ES-I3 (cell line): ENCODE measurements around the gene TYW1.
"Not testable (repeated sequence)": the region's sequence is repeated elsewhere in the genome, so short reads cannot be mapped to it uniquely, and the experiment has no call there.

Source experiments
- H3K36me3 ChIP-seq: 2 replicates; pipeline ENCODE4 v1.6.1; 2013; ENCODE audit warnings: mild to moderate bottlenecking, low read length, control low read depth, moderate library complexity; ENCODE audit not compliant: insufficient read depth
- H3K4me1 ChIP-seq: 2 replicates; pipeline ENCODE4 v1.6.1; 2013; ENCODE audit warnings: mild to moderate bottlenecking, control low read depth, low read length; ENCODE audit not compliant: insufficient read depth
- H3K9ac ChIP-seq: 2 replicates; pipeline ENCODE4 v1.6.1; 2013; ENCODE audit warnings: low read depth, mild to moderate bottlenecking, low read length, moderate library complexity
- H3K9me3 ChIP-seq: 2 replicates; pipeline ENCODE4 v1.6.1; 2013; ENCODE audit warnings: mild to moderate bottlenecking, low read length, moderate library complexity; ENCODE audit not compliant: control insufficient read depth, insufficient read depth

TYW1 gene

GRCh38 chr7:67049908-67050307 is 53.3 kb downstream of the TYW1 start:
- not testable (repeated sequence) for H3K4me1 ChIP-seq, H3K36me3 ChIP-seq, H3K9me3 ChIP-seq, H3K9ac ChIP-seq

DNA sequence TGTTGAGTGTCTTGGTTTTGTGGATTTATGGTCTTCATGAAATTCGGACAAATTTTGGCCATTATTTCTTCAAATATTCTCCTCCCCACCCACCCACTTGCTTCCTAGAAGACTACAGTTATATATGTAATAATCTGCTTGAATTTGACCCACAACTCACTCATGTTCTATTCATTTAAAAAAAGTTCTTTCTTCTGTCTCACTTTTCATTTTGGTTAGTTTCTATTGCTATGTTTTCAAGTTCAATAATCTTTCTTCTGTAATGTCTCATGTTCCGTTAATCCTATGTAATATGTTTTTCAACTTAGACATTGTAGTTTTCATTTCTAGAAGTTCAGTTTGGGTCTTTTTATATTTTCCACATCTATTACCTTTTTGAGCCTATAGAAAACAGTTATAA is 55.5 kb downstream of the TYW1 start:
- H3K9ac ChIP-seq, H3K36me3 ChIP-seq, H3K4me1 ChIP-seq: not testable (repeated sequence)

DNA sequence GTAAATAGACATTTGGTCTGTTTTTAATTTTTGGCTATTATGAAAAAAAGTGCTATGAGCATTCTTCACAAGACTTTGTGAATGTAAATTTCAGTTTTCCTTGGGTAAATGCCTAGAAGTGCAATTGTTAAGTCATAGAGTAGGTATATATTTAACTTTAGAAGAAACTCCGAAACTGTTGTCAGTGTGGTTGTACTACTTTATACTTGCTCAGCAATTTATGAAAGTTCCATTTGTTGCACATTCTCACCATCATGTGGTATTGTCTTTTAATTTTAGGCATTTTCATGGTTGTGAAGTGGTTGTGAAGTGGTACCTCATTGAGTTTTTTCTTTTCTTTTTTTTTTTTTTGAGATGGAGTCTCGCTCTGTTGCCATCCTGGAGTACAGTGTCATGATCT is 60.0 kb downstream of the TYW1 start:
- no peaks in the 10 kb centered on the region for H3K36me3 ChIP-seq
- H3K4me1 ChIP-seq: no peaks in the 10 kb centered on the region

More for the DNA sequence above, 55.5 kb downstream of the TYW1 start:
- H3K9me3 ChIP-seq: not testable (repeated sequence)

GRCh38 chr7:67061321-67061720 is 64.7 kb downstream of the TYW1 start:
- not testable (repeated sequence) for H3K36me3 ChIP-seq, H3K4me1 ChIP-seq, H3K9ac ChIP-seq, H3K9me3 ChIP-seq

More for the DNA sequence above, 60.0 kb downstream of the TYW1 start:
- no peaks in the 10 kb centered on the region for H3K9me3 ChIP-seq
- no peak overlapping the region for H3K9ac ChIP-seq

- not testable (repeated sequence) for H3K9me3 ChIP-seq, H3K9ac ChIP-seq, H3K4me1 ChIP-seq, H3K36me3 ChIP-seq
Measured at GRCh38 chr7:67062802-67063201, 66.2 kb downstream of the TYW1 start.

- H3K36me3 ChIP-seq, H3K9ac ChIP-seq, H3K9me3 ChIP-seq, H3K4me1 ChIP-seq: not testable (repeated sequence)
Measured at GRCh38 chr7:67066950-67067622, 70.5 kb downstream of the TYW1 start.

DNA sequence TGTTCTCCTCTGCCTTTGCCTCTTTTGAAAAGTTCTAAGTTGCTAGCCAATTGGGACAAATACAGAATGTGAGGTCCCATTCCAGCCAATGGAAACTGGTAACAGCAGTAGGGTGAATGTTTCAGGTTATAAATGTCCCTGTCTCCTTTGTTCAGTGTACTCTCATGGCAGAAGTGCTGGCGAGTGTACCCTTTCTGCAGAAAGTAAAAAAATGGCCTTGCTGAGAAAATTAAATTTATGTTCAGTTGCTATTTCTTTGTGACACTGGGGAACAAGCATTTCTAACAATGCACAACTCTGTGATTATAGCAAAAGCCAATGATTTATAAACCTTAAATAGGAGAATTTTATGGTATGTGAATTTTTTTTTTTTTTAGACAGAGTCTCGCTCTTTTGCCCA is 79.5 kb downstream of the TYW1 start:
- not testable (repeated sequence) for H3K9ac ChIP-seq, H3K36me3 ChIP-seq, H3K4me1 ChIP-seq
- H3K9me3 ChIP-seq: peaks cover 16% of the 10 kb centered on the region; the same call in 1 of the 2 replicates

DNA sequence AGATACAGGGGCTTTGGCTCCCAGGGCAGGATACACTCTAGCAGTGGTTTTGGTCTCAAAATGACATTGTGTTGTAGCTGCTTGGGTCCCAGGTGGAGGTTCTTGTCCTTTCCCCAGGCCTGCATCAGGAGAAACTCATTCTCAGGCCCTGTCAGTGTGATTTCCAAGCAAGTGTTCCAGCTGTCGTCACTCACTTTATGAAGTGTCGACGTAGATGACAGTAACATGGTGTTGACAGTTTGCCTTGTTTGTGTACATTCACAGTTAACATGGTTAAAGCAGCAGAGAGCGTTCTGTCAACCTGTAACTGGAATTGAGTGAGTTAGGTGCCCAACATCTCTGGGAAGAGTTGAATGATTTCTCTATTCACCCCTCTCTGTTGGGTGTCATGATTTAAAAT is 86.2 kb downstream of the TYW1 start:
- H3K9me3 ChIP-seq, H3K4me1 ChIP-seq, H3K36me3 ChIP-seq, H3K9ac ChIP-seq: not testable (repeated sequence)

- not testable (repeated sequence) for H3K9ac ChIP-seq, H3K36me3 ChIP-seq, H3K9me3 ChIP-seq, H3K4me1 ChIP-seq
Measured at GRCh38 chr7:67089261-67089660, 92.6 kb downstream of the TYW1 start.

DNA sequence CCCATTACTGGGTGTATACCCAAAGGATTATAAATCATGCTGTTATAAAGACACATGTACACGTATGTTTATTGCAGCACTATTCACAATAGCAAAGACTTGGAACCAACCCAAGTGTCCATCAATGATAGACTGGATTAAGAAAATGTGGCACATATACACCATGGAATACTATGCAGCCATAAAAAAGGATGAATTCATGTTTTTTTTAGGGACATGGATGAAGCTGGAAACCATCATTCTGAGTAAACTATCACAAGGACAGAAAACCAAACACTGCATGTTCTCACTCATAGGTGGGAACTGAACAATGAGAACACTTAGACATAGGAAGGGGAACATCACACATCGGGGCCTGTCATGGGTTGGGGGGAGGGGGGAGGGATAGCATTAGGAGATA is 94.4 kb downstream of the TYW1 start:
- not testable (repeated sequence) for H3K9ac ChIP-seq, H3K4me1 ChIP-seq, H3K36me3 ChIP-seq, H3K9me3 ChIP-seq

DNA sequence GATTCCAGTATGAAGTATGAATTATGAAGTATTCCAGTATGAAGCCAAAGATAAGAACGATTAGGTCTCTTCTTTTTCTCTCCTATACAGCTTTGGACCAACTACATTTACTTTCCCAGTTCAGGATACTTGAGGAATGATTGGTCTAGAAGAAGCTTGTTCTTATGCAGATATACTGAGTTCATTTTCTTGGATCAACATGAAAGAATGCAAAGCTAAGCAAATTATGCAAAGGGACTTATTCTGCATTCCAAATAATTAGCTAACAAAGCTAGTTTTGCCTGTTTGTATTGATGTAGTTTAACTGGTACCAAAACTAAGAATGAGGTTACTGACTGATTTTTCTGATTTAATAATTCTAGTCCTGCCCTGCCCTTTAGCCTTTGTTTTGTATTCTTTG is 101.4 kb downstream of the TYW1 start:
- H3K9me3 ChIP-seq, H3K4me1 ChIP-seq, H3K9ac ChIP-seq, H3K36me3 ChIP-seq: not testable (repeated sequence)

DNA sequence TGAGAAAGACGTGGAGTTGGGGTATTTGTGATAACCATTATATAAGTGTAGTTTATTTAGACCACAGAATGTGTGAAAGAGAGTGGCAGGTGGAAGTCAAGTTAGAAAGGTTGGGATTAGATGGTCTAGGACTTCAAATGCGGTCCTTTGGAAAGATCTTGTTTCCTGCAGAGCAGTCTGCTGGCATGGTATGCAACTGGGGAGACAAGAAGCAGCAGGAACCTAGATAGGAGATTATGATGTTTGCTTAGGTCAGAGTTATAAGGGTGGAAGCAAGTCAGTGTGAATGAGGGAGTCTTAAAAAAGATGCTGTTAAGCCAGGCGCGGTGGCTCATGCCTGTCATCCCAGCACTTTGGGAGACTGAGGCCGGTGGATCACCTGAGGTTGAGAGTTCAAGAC is 102.8 kb downstream of the TYW1 start:
- H3K9ac ChIP-seq, H3K4me1 ChIP-seq, H3K36me3 ChIP-seq, H3K9me3 ChIP-seq: not testable (repeated sequence)

GRCh38 chr7:67100038-67100437 is 103.4 kb downstream of the TYW1 start:
- H3K9me3 ChIP-seq, H3K4me1 ChIP-seq, H3K36me3 ChIP-seq, H3K9ac ChIP-seq: not testable (repeated sequence)

DNA sequence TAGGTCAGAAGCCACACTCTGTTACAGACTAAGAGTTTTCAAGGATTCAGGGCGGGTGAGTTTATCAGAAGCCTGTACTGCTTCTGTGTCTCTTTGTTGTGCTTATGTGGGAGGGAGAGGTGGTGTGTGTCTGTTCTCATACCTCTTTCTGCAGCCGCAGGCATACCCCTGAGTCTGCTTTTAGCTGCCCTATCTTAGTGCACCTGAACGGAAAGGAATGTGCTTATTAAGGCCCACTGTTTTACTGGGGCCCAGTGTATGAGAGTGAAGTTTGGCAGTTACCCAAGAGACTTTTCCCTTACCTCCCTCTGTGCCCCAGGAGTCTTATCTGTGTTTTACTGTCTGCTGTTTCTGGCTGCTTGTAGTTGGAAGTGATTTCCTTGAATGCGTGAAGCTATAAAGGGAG is 104.3 kb downstream of the TYW1 start:
- no peaks in the 10 kb centered on the region for H3K36me3 ChIP-seq
- no peaks in the 10 kb centered on the region for H3K9me3 ChIP-seq
- H3K9ac ChIP-seq: no peak overlapping the region
- no peaks in the 10 kb centered on the region for H3K4me1 ChIP-seq

- H3K4me1 ChIP-seq, H3K9ac ChIP-seq, H3K9me3 ChIP-seq, H3K36me3 ChIP-seq: not testable (repeated sequence)
Measured at GRCh38 chr7:67104937-67105336, 108.3 kb downstream of the TYW1 start.

GRCh38 chr7:67105377-67105776 is 108.7 kb downstream of the TYW1 start:
- Histone ChIP-seq H3K9ac (no peak overlapping the region), H3K36me3 (no peaks in the 10 kb centered on the region), H3K9me3 (no peaks in the 10 kb centered on the region)

More at GRCh38 chr7:67105377-67105776, 108.7 kb downstream of the TYW1 start:
- no peaks in the 10 kb centered on the region for H3K4me1 ChIP-seq
